HCT116 (cell line): ENCODE measurements around the gene TLR8. TPM values are rescaled to one million over a fixed set of nuclear protein-coding genes. Genes with fewer than 3 reads are reported as not detected.

ENCODE experiments used
- ATAC-seq: fragments of 200-7000 bp; cut with Tn5 transposase; 2 replicates; pipeline ENCODE4 v1.9.1; 2020; ENCODE audit warnings: mild to moderate bottlenecking, moderate library complexity
- BruUV-seq: library from RNA; stranded (reverse); fragments of 400-500 nt; replicated peaks from 2 replicates; lab custom pipeline; 2021; lab: Mats Ljungman, UMichigan
- CTCF ChIA-PET: fragments of 300-600 bp; sonication (Branson Sonifier 250); formaldehyde crosslinking; loops from one replicate; lab custom pipeline; 2021; ENCODE audit warnings: antibody characterized with exemption; lab: Charles Lee
- POLR2A ChIA-PET: fragments of 300-600, 350-600 bp; sonication (Branson Sonifier 250); formaldehyde crosslinking; loops from one replicate; lab custom pipeline; 2021; ENCODE audit warnings: antibody characterized with exemption; lab: Charles Lee
- RAD21 ChIA-PET, 2 experiments: fragments of 300-600 bp; sonication (Branson Sonifier 250); formaldehyde crosslinking; loops; one replicate each; lab custom pipeline; 2023; ENCODE audit warnings: low total read pairs in 2 of 2; ENCODE audit not compliant: uncharacterized antibody in 2 of 2, unreplicated experiment in 2 of 2, low non-redundant PET in 1 of 2; lab: Charles Lee
- DNase-seq: peaks from one replicate; pipeline ENCODE4 v3.0.0-alpha.2; 2010; ENCODE audit warnings: low read depth, low spot score
- H2AFZ ChIP-seq: fragments of 200-600 bp; shearing (Covaris generic), sonication (generic); 2 replicates; pipeline ENCODE4 v1.6.1; 2017; ENCODE audit warnings: low read depth, mixed run types, mixed read lengths, antibody characterized with exemption, low read length; ENCODE audit not compliant: poor library complexity, severe bottlenecking
- H3K27ac ChIP-seq: 2 replicates; pipeline ENCODE4 v1.5.1; 2012; ENCODE audit warnings: low read depth, low read length
- H3K27me3 ChIP-seq: fragments of 200-600 bp; sonication (generic); 2 replicates; pipeline ENCODE4 v1.6.1; 2016; ENCODE audit warnings: mixed run types, low read length, mixed read lengths; ENCODE audit not compliant: insufficient read depth
- H3K36me3 ChIP-seq, 2 experiments: fragments of 200-500 bp in 1 of 2; fragments of 200-600 bp in 1 of 2; sonication (Bioruptor generic) in 1 of 2; sonication (generic) in 1 of 2; 2 replicates each; pipeline versions ENCODE4 v1.5.1 to v1.6.1; 2014 to 2016; ENCODE audit warnings: low read length in 2 of 2, inconsistent platforms in 1 of 2, mixed read lengths in 1 of 2, mixed run types in 1 of 2; ENCODE audit not compliant: insufficient read depth in 2 of 2, control insufficient read depth in 1 of 2
- H3K4me1 ChIP-seq, 2 experiments: fragments of 200-600 bp in 1 of 2; sonication (generic) in 1 of 2; 2 replicates each; pipeline versions ENCODE4 v1.5.1 to v1.6.1; 2012 to 2017; ENCODE audit warnings: low read length in 2 of 2, inconsistent platforms in 1 of 2, mild to moderate bottlenecking in 1 of 2, mixed read lengths in 1 of 2, mixed run types in 1 of 2, moderate library complexity in 1 of 2; ENCODE audit not compliant: insufficient read depth in 2 of 2, control insufficient read depth in 1 of 2
- H3K4me2 ChIP-seq: fragments of 200-600 bp; sonication (generic); 2 replicates; pipeline ENCODE4 v1.6.1; 2017; ENCODE audit warnings: mixed run types, low read length, mixed read lengths
- H3K4me3 ChIP-seq, 2 experiments: fragments of 200-600 bp in 1 of 2; sonication (generic) in 1 of 2; replicated peaks in 1 of 2; 2 replicates each; pipeline ENCODE4 v1.5.1; 2011 to 2016; ENCODE audit warnings: low read length in 2 of 2, control low read depth in 1 of 2, low read depth in 1 of 2, mild to moderate bottlenecking in 1 of 2, mixed read lengths in 1 of 2, mixed run types in 1 of 2
- H3K79me2 ChIP-seq: fragments of 200-600 bp; sonication (generic); 2 replicates; pipeline ENCODE4 v1.6.1; 2017; ENCODE audit warnings: mild to moderate bottlenecking, mixed run types, low read length, moderate library complexity, mixed read lengths; ENCODE audit not compliant: insufficient read depth
- H3K9ac ChIP-seq: fragments of 200-600 bp; sonication (generic); 2 replicates; pipeline ENCODE4 v1.6.1; 2016; ENCODE audit warnings: low read length, mixed read lengths
- H3K9me2 ChIP-seq: fragments of 200-600 bp; sonication (generic), shearing (Covaris generic); 2 replicates; pipeline ENCODE4 v1.6.1; 2017; ENCODE audit warnings: mixed run types, mild to moderate bottlenecking, moderate library complexity; ENCODE audit not compliant: insufficient read depth
- H3K9me3 ChIP-seq, 2 experiments: fragments of 200-500 bp in 1 of 2; fragments of 200-600 bp in 1 of 2; sonication (Bioruptor generic) in 1 of 2; sonication (generic) in 1 of 2; 2 replicates each; pipeline ENCODE4 v1.6.1; 2014 to 2017; ENCODE audit warnings: low read length in 2 of 2, mixed read lengths in 2 of 2, inconsistent platforms in 1 of 2, low read depth in 1 of 2, mild to moderate bottlenecking in 1 of 2, mixed run types in 1 of 2, moderate library complexity in 1 of 2; ENCODE audit not compliant: control insufficient read depth in 1 of 2, insufficient read depth in 1 of 2
- H4K20me1 ChIP-seq: fragments of 200-600 bp; sonication (generic), shearing (Covaris generic); 2 replicates; pipeline ENCODE4 v1.6.1; 2017; ENCODE audit warnings: mixed run types, mild to moderate bottlenecking, moderate library complexity; ENCODE audit not compliant: insufficient read depth
- ATF3 ChIP-seq: IDR thresholded peaks from 2 replicates; pipeline ENCODE4 v1.6.1; 2012
- CBX3 ChIP-seq: IDR thresholded peaks from 2 replicates; pipeline ENCODE4 v1.6.1; 2012; ENCODE audit warnings: low read depth
- EGR1 ChIP-seq: IDR thresholded peaks from 2 replicates; pipeline ENCODE4 v1.6.1; 2012; ENCODE audit warnings: low read depth
- EZH2phosphoT487 ChIP-seq: fragments of 200-600 bp; IDR thresholded peaks from 2 replicates; pipeline ENCODE4 v1.6.1; 2018; ENCODE audit warnings: antibody characterized with exemption, borderline replicate concordance
- POLR2A ChIP-seq: IDR thresholded peaks from 2 replicates; pipeline ENCODE4 v1.7.0; 2011; ENCODE audit warnings: borderline replicate concordance; ENCODE audit not compliant: insufficient read depth, insufficient read length; ENCODE audit errors: extremely low read depth
- POLR2AphosphoS5 ChIP-seq: IDR thresholded peaks from 2 replicates; pipeline ENCODE4 v1.6.1; 2011; ENCODE audit warnings: mild to moderate bottlenecking, low read depth, low read length, moderate library complexity
- RAD21 ChIP-seq: IDR thresholded peaks from 2 replicates; pipeline ENCODE4 v1.6.1; 2012; ENCODE audit warnings: low read depth, mild to moderate bottlenecking
- SP1 ChIP-seq: IDR thresholded peaks from 2 replicates; pipeline ENCODE4 v1.6.1; 2012; ENCODE audit warnings: low read depth
- SRF ChIP-seq: IDR thresholded peaks from 2 replicates; pipeline ENCODE4 v1.6.1; 2012; ENCODE audit warnings: low read depth
- TCF7L2 ChIP-seq: IDR thresholded peaks from 2 replicates; pipeline ENCODE4 v1.7.0; 2011; ENCODE audit warnings: borderline replicate concordance, inconsistent platforms; ENCODE audit not compliant: insufficient read depth, insufficient read length; ENCODE audit errors: extremely low read depth
- ZBTB33 ChIP-seq: IDR thresholded peaks from 2 replicates; pipeline ENCODE4 v1.6.1; 2011; ENCODE audit warnings: mild to moderate bottlenecking, low read length, moderate library complexity; ENCODE audit not compliant: insufficient replicate concordance; ENCODE audit errors: extremely low read depth
- intact Hi-C: fragments of 100-400 bp; cut with micrococcal nuclease; formaldehyde crosslinking; loops from 2 replicates; pipeline ENCODE4 v1.10.0; 2022
- total RNA-seq: library from RNA; stranded (reverse); gene quantifications from one replicate; pipeline ENCODE4 v1.2.1, GENCODE V29; 2021; ENCODE audit not compliant: unreplicated experiment

TLR8 gene
- total RNA-seq, 1 experiment from 2014 or later = not detected

- H3K9me2 ChIP-seq = no peaks in the 10 kb centered on the region
- no peaks in the 10 kb centered on the region for H3K4me1 ChIP-seq
- no peak overlapping the region for H2AFZ ChIP-seq
- ChIA-PET CTCF (no interaction called here), RAD21 (no interaction called here), POLR2A (no interaction called here)
- H3K27me3 ChIP-seq = no peaks in the 10 kb centered on the region
- no peak for DNase-seq
- no peak overlapping the region for H3K4me3 ChIP-seq
- H3K36me3 ChIP-seq = no peaks in the 10 kb centered on the region
- intact Hi-C loops = no loop called here
- no peaks in the 10 kb centered on the region for H4K20me1 ChIP-seq
- no peak for ATAC-seq
- no peak overlapping the region for H3K9ac ChIP-seq
- H3K27ac ChIP-seq = no peak overlapping the region
- H3K79me2 ChIP-seq = no peaks in the 10 kb centered on the region
- no peak for TF ChIP-seq RAD21
- TF ChIP-seq EGR1 = no peak
- TF ChIP-seq SRF = no peak
- no peak for TF ChIP-seq ATF3
- TF ChIP-seq CBX3 = no peak
- no peak for TF ChIP-seq POLR2AphosphoS5
- H3K9me3 ChIP-seq = no peaks in the 10 kb centered on the region
- no TSS peak for BruUV-seq
- no peak overlapping the region for H3K4me2 ChIP-seq
Observed at GRCh38 chrX:12872741-12873140, 33.7 kb upstream of the TLR8 start.

GRCh38 chrX:12874581-12874980 lies 31.8 kb upstream of the TLR8 start:
- no peaks in the 10 kb centered on the region for H4K20me1 ChIP-seq
- no peak overlapping the region for H3K4me2 ChIP-seq
- H2AFZ ChIP-seq = no peak overlapping the region
- TF ChIP-seq SP1 = no peak
- TF ChIP-seq CBX3 = no peak
- TF ChIP-seq EZH2phosphoT487 = no peak
- TF ChIP-seq POLR2A = no peak
- TF ChIP-seq ATF3 = no peak
- no peak for TF ChIP-seq TCF7L2
- no peak for TF ChIP-seq ZBTB33
- H3K27me3 ChIP-seq = no peaks in the 10 kb centered on the region
- no peaks in the 10 kb centered on the region for H3K9me2 ChIP-seq
- no peaks in the 10 kb centered on the region for H3K79me2 ChIP-seq
- DNase-seq (no peak), ATAC-seq (no peak)
- intact Hi-C loops = no loop called here
- POLR2A ChIA-PET = no interaction called here
- RAD21 ChIA-PET = no interaction called here
- H3K9ac ChIP-seq = no peak overlapping the region
- no peaks in the 10 kb centered on the region for H3K4me1 ChIP-seq
- no peak overlapping the region for H3K27ac ChIP-seq
- CTCF ChIA-PET = no interaction called here
- no TSS peak for BruUV-seq
- no peaks in the 10 kb centered on the region for H3K9me3 ChIP-seq
- H3K4me3 ChIP-seq = no peak overlapping the region
- H3K36me3 ChIP-seq = no peaks in the 10 kb centered on the region
